ENCODE data around the gene SORL1-AS1.

SORL1-AS1 gene

DNA sequence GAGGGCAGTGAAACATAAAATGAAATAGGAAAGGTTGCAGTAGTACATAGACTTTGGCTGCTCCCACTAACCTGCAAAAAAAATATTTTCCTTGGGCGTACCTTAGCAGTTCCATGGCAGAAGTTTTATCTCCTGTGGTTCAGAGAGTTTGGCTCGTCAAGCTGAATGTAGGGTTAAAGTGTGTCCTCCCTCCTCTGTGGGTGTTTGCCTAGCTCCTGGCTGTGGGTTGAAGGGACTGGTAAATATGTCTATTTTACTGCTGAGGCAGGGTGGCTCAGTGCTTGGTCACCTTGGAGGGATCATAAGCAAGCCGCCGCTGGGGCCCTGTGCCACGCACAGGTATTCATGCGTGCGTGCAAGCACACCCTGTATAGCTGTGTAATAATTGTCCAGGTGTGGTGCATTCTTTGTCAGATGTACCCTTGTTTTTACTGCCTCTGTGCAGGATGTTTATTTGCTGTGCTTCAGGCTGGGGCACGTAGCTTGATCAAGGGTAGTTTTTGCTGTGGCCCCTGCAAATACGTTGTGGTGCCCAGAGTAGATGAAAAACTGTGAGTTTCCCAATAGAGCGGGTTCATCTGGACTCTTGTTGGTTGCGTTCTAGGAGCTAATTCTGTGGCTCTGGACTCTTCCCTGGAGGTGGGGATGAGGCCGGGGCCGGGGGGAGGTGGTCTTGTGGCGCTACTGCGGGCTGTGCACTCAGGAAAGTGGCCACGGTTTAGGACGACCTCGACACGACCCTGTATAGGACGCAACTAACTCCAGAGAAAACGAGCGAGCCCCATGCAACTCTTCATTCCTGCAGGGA is 1.4 kb downstream of the SORL1-AS1 start:
- DNase-seq: no peak

DNA sequence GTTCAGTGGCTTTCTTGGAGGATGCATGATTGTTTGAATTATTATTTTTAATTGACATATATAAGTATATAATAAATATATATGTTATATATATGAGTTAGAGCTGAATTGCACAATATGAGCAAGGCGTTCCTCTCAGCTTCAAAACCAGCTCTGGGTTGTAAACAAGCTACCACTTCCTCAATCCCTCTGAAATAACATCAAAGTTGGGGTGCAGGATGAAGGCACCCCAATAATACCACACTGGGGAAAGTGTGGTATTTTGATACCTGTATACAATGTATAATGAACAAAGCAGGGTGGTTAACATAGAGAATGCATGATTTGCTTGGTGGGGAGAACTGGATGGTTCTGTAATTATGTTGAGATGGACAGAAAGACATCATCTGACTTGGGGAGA is 2.4 kb downstream of the SORL1-AS1 start:
- DNase-seq: no peak

DNA sequence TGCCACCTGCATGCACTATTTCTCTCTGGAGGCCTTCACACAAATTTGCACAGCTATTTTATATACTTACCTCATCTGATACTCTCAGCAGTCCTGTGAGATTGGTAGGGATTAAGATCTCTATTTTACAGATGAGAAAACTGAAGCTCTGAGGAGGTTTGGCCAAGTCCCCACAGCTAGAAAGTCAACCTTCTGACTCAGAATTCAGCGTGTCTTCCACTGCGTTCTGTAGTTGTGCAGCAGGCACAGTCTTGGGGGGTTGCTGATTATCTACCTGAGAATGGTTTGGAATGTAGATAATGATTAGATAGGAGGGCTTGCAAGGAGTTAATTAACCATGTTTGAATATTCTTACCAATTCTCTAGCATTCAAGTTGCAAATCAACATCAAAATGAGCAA is 3.1 kb downstream of the SORL1-AS1 start:
- DNase-seq: no peak

DNA sequence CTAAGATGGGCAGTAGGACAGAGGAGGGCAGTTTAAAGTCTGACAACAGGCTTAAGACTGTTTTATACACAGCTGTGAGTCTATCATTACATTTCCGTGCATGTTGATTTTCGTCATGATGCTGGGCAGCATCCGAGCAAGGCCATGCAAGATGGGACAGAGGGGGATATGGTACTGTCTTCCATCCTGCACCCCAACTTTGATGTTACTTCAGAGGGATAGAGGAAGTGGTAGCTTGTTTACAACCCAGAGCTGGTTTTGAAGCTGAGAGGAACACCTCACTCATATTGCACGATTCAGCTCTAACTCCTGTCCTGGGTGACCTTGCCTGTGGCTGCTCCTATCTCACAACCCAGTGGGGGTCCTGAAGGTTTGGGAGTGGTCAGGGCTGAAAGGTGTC is 3.6 kb downstream of the SORL1-AS1 start:
- DNase-seq: no peak

DNA sequence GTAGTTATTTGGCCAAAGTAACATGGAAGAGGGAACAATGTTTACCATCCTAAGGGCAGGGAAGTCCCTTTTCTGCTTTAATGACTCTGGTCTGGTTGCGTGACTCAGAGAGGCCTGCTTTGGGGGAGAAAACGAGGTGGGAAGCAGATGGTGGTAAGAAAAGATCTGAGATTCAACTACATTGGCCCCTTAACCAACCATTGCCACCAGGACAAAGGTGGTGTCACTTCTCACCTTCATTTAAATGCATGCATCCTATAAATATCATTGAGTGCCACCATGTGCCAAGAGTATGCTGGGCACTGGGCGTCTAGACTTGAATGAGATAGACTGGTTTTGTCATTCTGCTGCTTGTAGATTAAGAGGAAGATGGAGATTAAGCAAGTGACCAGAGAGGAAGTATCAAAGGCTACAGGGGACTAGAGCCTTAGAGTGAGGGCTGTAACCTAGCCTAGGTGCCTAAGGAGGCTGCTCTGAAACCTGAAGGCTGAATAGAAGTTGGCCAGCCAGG is 4.3 kb downstream of the SORL1-AS1 start:
- no peak for DNase-seq

DNA sequence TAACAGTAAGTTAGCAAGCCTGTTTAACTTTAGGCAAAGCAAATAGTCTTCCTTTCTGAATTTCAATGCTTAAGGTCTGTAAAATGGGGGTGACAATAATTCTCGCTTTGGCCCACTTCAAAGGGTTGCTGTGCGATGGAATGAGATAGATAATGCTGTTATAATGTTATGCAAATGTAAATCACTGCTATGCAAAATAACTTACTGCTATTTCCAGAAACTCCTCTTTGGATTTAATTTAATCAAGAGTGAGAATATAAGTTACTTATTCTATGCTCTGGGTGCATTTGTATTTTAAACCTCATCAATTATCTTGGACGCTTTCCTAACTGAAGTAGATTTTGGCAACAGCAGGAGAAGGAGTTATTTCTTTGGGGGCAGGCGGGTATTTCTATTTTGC is 4.8 kb downstream of the SORL1-AS1 start:
- DNase-seq: no peak

DNA sequence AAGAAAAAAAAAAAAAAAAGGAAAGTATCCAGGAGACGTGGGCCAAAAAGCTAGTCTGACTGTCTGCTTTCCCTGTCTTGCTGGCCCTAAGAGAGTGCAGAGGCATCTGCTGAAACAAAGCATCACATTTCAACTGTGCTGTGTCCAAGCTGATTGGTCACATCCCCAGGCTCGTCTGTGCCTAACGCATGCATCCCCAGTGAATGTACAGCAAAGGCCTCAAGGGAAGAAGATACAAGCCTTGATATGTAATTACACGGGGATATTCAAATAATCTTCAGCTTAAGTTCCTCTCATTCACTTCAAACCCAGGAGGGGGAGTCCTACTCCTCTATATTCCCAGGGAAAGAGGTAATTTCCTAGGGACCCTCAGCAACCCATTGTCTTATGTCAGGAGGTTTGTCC is 6.0 kb downstream of the SORL1-AS1 start:
- DNase-seq: no peak

DNA sequence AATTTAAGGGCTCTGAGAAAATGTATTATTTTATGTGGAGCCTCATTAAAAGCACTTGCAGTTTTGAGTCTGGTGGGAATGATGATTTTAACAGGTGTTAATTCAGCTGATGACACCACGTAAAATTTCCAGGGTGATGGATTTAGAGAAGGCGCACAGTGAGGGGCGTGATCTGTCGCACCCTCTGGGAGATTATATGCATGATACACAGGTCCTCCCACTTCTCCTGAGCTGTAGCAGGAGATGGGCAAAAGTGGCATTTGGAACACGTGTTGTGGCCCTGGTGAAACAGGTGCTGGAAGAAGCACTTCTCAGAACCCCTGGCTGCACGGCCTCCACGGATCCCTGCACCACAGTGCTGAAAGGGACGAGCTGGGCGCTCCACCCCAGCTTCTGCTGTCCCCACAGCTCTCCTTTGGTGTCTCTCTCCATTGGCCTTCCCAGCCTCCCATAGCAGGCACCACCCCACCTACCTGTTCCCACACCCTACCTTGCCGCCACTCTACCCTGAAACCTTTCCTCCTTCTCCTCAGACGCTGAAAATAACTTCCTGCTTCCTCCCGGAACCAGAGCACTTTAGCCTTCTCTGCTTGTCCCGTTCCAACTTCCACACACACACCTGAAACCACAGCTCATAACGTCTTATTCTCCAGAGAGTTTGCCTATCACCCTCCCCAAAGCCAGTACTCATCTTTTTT is 7.5 kb downstream of the SORL1-AS1 start:
- DNase-seq: no peak

DNA sequence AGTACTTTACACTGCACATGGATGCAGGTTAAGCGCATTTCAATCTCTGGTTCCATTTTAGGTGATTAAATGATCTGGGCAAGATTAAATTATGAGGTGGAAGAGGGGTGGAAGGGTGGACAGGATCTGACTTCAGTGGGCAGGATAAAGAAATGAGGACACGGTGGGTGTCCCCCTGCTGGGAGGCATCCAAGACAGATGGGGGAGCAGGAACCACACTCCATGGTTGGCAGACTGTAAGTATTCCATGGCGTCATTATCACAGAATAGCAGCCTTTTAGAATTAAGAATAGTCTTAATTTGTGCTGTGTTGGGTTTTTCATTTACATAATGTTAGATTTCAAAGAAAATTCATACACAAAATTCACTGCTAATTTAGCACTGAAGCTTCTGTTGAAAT is 8.2 kb downstream of the SORL1-AS1 start:
- no peak for DNase-seq

DNA sequence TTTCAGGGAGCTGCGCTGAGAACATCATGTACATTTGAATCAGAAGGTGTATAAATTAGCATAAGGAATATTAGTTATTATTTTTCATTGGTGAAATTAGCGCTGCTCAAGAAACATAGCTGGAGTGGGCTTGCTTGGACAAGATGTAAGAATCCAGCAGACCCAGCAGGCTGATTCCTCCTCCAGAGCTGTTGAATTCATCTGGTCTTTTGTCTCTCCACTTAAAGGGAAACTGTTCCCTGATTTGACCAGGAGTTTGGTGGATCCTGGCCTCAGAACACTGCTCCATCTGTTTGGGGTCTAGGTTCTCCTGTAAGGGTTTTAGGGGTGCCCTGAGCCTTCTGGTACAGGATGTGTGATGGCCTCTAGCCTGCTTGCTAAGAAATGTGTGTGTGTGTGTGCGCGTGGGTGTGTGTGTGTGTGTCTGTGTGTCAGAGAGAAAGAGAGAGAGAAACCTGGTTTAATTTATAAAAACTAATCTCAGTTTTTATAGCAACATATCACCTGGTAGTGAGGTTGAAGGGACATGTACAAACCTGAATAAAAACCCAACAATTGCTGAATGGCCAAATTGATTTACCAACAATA is 9.0 kb downstream of the SORL1-AS1 start:
- no peak for DNase-seq

DNA sequence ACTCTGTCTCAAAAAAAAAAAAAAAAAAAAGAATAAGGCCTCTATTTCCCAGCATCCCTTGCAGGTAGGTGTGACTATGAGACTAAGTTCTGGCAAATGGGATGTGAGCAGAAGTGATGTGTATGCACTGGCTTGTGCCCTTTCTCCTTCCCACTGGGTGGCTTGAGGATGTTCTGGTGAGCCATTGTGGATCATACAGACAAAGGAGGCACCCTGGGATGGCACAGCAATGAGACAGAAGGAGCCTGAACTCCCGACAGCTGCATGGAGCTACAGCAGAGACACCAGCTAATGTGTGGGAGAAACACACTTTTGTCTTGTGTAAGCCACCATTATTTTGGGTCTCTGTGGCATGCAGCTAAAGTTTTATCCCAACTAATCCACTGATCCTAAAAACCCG is 11.2 kb downstream of the SORL1-AS1 start:
- no peak for DNase-seq

DNA sequence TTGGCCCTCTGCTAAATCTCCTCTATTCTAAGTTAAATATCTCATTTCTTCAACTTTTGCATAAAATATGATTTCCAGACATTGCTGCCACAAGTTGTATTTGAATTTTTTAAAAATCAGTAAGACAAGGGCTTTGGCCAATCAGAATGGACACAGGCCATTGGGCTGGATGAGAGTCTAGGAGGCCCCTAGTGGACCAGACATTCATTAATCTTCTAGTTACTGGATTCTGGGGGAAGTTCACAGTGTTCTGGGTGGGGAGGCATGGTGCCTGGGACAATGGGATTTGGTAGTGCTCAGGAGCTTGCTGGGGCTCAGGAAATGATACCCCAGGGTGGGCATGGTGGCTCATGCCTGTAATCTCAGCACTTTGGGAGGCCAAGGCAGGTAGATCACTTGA is 13.0 kb downstream of the SORL1-AS1 start:
- DNase-seq: no peak

DNA sequence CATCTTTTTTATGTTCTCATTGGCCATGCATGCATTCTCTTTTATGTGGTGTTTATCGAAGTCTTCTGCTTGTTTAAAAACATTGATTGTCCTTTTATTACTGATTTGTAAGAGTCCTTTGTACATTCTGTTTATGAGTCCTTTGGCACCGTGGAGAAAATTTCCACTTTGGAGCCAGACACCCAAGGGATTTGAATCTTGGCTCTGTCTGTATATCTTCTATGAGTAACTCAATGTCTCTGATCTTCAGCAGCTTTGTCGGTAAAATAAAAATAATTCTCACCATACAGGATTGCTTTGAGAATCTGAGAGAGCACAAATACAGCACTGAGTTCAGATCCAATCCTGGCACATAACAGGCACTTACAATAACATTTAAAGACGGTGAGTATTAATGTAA is 13.4 kb downstream of the SORL1-AS1 start:
- no peak for DNase-seq

DNA sequence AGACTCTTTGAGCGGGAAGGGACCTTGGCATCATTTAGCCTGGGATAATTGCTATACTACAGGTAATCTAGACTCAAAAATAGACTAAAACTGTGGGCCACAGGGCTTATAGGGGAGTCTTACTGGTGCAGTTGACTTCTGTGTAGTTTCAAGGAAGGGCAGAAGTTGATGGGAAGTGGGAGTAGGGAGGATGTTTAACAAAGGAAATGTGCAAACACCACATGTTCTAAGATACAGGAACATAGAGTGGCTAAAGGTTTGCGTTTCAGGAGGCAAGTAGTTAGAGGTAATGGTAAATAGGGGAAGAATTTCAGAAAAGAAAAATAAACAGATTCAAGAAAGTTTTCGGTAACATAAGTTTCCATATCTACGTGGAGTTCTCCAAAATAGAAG is 15.1 kb downstream of the SORL1-AS1 start:
- DNase-seq: no peak

DNA sequence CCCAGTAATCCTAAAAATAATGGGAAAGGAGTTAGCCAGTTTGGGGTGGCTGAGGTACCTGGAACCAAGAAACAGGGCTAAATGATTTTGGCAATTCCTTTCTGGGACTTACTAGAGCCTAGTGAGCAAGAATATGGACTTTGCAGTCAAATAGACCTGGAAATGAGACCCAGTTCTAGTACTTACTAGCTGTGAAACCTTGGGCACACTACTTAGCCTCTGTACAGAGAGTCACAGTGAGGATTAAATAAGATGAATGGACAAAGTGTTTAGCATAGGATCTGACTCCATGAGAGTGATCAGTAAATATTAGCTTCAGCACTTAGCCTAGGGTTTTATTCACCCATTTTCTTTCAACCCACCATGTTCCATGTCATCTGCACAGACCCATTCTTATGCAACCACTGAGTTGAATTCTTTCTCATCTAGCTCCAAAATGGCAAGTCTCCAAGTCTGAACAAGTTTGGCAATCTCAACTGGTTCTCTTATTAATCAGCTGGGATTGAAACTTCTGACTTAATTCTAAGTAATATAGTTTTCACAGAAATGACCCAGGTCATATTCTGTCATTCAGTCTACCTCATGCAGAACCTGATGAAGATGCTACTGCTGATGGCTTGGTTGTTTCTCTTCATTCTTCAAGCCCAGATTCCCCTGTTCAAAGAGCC is 15.6 kb downstream of the SORL1-AS1 start:
- no peak for DNase-seq

DNA sequence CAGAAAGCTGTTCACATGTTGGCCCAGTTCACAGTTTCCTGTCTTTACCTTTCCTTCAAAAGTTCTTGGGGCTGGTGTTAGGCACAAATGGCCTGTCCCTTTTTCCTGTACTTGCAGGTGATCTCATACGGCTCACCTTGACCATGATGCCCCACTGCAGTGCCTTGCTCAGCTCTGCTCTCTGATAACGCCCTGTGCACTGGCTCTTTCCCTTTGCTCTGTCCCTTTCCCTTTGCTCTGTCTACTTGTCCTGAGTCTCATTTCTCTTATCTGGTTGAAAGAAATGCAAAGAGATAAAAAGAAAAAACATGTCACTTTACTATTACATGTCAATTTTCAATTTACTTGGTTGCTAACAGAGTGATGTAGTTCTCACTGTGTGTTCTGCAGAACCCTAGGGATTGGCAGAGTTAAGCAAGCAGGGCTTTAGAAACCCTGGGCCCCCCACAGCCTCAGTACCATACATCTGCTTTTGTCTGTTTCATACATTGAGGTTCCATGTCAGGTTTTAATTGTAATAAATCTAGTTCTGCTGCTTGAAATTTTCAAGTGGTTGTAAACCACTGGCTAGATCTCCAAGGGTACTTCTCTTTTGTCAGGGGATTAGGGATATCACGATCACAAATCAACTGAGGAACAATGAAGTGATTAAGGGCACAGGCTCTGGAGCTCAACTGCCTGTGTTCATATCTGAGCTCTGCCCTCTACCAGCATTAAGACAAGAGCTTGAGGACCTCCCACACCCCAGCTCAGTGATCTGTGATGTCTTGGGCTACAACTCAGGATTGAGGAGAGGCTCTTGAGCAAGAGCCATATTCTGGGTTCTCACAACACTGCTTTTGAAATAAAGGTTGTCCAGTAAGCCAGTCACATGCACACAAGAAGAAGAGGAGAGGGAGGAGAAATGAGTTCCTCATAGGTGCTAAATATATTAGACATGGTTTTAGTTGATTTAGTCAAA is 16.9 kb downstream of the SORL1-AS1 start:
- no peak for DNase-seq

DNA sequence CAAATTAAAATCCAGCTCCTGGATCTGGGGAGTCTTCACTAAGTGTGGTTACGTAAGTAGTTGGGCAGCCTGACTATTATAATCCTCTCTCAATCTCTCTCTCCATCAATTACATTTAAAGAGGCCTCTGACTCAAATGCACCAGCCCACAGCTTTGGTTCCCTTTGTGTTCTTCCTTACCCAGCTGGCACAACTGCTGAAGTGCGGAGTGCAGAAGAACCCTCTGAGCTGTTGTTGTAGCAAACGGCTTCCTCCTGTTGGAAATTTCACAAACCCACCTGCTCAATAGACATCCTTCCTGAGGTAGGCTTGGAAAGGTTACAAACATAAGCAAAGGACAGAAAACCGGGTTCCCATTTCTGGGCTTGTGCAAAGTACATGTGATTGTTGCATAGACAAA is 17.6 kb downstream of the SORL1-AS1 start:
- no peak for DNase-seq

DNA sequence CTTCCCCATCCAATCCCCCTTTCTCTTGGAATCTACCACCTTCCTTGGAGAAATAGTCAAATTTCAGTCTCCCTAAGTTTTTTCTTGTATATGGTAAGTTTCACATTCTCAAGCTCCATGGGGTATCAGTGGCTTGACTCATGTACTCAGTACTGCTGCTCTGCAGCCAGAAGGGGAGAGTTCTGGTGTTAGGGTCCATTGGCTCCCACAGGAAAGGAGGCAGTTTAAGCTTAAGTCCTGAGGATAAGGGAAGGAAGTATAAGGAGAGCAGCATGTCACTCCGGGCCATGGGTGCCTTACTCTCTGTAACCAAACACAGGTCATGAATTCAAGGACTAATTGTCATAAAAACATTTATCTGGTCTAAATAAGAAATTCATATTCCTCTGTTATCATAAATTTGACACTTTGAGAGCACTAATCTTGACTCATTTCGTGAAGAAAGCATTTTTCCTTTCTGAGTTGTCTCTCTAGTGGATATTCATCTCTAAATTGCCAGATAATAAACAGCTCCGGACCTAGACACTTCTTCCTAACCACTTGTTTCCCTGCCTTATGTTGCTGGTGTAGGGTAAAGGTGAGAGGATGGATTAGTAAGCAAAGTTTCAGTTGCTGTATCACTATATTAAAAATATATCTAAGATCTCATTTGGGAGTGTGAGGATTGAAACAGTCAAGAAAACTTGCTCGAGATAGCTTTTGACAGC is 20.8 kb downstream of the SORL1-AS1 start:
- DNase-seq: no peak

DNA sequence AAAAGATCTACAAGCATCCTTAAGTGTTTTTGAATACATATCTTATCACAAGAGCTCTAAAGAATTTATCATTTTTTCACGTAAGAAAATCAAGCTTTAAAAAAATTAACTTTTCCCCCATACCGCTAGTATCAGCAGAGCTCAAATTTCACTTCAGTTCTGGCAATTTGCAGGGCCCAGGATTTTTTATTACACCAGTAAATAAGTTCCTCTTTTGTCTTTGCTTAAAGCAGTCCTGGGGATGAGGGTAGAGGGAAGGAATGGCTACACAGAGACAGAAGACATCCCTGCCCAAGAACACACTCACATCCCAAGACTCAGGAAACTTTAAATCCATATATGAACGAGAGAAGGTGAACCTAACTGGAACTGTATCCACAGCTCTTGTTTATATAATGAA is 23.2 kb downstream of the SORL1-AS1 start:
- DNase-seq: no peak

DNA sequence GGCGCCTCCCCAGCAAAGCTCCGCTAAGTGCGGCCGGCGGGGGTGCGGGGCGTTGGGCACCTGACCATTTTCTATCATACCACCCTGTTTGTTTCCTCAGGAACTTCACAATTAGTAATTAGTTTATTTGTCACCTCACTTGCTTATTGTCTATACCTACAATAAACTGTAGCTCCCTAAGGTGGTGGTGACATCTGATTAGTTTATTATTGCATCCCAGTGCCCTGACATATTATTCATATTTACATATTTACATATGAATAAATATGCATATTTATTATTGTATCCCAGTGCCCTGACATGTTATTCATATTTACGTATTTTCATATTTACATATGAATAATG is 25.4 kb downstream of the SORL1-AS1 start:
- DNase-seq: no peak

DNA sequence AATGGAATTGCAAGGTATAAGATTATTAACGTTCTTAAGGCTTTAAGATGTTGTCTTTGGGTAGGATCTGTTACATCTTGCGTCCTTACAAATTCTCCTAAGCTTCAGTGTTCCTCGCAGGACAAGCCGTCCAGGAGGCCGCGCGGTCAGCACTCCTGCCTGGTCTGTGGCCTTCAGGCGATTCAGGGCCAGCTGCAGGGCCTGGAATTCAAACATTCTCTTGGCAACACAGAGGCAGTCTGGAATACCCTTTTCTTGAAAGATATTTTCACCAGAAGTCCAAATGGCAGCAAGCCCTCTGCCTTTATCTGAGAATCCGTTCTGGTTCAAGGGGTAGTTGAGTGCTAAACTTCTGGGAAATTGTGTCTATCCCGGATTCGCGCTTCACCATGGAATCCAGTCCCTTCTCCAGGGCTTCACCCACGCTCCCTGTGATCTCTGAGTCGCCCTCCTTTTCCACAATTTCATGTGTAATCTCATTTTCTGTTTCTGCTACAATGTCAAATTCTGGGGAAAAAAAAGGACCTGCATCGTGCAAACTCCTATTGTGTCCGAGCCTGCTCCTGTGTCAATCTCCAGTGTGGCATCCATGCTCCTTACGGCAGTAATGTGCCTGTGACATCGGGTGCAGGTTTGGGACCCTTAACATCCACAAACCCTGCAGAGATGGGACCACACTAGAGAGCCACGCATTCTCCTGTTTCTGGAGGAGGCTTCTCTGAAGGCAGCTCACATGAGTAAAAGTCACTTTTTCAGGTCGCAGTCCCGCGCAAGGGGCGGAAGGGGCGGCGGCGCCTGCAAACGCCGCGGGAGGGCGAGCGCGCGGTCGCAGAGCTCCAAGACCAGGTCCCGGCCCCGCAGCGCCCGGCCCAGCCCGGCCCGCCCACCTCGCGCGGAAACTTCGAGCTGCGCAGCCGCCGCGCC is 26.0 kb downstream of the SORL1-AS1 start:
- peak; percentile 16 for DNase-seq

All from NCI-H1092 (cell line).